DMS153 (cell line): Measurements from ENCODE around the gene VSX2.

Experiments used
- DNase-seq: peaks from one replicate; lab custom pipeline; 2025; lab: John Stamatoyannopoulos, UW

VSX2 gene

GRCh38 chr14:74302634-74303569 lies 63.7 kb downstream of the VSX2 start, which contains the start of gene ABCD4:
Gene ABCD4, minus strand, starts transcription at chr14:74302934. Its CDS starts 22 bp downstream, at chr14:74302912.
- peak; percentile 91 for DNase-seq

DNA sequence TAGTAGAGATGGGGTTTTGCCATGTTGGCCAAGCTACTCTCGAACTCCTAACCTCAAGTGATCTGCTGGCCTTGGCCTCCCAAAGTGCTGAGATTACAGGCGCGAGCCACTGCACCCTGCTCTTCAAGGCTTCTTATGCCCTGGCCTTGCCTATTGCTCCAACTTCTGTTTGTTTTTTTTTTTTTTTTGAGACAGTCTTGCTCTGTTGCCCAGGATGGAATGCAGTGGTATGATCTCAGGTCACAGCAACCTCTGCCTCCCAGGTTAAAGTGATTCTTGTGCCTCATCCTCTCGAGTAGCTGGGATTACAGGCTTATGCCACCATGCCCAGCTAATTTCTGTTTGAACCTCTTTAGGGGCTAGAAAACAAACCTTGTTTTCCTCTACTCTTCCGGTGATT lies 69.4 kb downstream of the VSX2 start:
- no peak for DNase-seq

DNA sequence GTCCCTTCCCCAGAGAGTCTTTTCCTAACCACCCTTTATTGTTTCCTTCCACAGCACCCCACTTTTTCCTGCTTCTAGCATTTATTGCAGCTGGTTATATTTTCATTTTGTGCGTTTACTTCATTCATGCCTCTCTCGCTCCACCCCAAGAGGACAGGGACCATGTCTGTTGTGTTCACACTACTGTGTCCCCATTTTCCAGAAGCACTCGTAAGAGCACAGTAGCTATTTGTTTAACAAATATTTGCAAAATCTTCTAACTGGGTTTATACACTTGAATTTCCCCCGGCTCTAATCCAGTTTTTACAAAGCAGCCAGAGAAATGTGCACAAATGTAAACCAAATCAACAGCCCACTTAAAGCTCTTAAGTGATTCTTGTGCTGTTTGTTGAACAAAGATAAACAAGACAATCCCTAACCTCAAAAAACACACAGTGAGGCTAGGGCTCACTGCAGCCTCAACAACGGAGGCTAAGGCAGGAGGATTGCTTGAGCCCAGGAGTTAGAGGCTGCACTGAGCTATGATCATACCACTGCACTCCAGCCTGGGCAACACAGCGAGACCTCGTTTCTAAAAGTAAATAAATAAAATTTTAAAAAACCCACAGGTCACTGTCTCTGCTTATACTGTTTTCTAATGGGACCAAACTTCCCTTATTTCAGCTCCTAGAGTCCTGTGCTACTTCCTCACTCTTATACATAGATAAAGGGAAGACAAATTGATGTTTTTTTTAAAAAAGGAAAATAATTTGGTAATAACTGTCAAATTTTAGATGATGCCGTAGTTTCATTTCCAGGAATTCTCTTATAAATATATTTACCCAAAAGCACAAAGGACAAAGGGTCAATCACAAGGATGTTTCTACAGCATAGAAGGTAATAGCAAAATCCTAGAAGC lies 70.1 kb downstream of the VSX2 start:
- DNase-seq = no peak

GRCh38 chr14:74312161-74312560 lies 72.9 kb downstream of the VSX2 start:
- no peak for DNase-seq
